ENCODE results near the gene GYPC. TPM values are rescaled to one million over a fixed set of nuclear protein-coding genes. Genes with fewer than 3 reads are reported as not detected.

The GYPC gene
- total RNA-seq, 2 experiments from 2014 or later, result 148 to 157 TPM

DNA sequence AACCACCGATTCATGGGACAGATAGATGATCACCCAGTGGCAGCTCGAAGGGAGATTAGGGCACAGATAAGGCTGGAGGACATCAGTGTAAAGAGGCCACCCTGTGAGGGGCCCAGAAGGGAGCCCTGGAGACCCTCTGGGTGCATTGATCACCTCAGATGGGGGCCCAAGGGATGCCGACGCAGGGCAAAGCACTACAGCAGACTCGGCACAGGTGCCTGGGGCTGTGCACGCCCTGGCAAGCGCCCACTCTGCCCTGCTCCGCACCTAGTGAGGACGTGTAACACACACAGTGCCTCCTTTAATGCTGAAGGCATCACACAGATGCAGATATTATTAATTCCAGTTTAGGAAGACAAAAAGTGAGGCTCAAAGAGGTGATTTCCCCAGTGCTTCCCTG is 9.5 kb downstream of the GYPC start:
- intact Hi-C loops (cut with DNase I, micrococcal nuclease), result no loop called here
- Histone ChIP-seq H3K4me1 (ENCODE audit: insufficient read depth, low read length) (peaks cover 78% of the 10 kb centered on the region), H3K9me3 (ENCODE audit: control insufficient read depth in 1 of 2, insufficient read depth in 1 of 2, low read length in 2 of 2) (no peaks in the 10 kb centered on the region), H3K27ac (ENCODE audit: low read depth in 1 of 2, low read length in 2 of 2) (peak overlapping the region in 1 of 2 donors; percentile 67), H3K27me3 (ENCODE audit: control insufficient read depth in 1 of 2, insufficient read depth in 2 of 2, low read length in 2 of 2) (no peaks in the 10 kb centered on the region), H3K36me3 (ENCODE audit: insufficient read depth, low read length) (peaks cover 25% of the 10 kb centered on the region), H3K4me3 (ENCODE audit: low read length) (no peak overlapping the region)
- H3K27ac Mint-ChIP-seq, result peak overlapping the region; percentile 98
- H3K4me1 Mint-ChIP-seq (ENCODE audit: low read depth), result peaks cover 96% of the 10 kb centered on the region
- CTCF ChIA-PET, result no interaction called here
- no peaks in the 10 kb centered on the region for H3K9me3 Mint-ChIP-seq
- DNase-seq, result no peak
- TF ChIP-seq, protein P1, sequence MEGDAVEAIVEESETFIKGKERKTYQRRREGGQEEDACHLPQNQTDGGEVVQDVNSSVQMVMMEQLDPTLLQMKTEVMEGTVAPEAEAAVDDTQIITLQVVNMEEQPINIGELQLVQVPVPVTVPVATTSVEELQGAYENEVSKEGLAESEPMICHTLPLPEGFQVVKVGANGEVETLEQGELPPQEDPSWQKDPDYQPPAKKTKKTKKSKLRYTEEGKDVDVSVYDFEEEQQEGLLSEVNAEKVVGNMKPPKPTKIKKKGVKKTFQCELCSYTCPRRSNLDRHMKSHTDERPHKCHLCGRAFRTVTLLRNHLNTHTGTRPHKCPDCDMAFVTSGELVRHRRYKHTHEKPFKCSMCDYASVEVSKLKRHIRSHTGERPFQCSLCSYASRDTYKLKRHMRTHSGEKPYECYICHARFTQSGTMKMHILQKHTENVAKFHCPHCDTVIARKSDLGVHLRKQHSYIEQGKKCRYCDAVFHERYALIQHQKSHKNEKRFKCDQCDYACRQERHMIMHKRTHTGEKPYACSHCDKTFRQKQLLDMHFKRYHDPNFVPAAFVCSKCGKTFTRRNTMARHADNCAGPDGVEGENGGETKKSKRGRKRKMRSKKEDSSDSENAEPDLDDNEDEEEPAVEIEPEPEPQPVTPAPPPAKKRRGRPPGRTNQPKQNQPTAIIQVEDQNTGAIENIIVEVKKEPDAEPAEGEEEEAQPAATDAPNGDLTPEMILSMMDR (IDR thresholded peaks at IDR 0.05), result no peak
- peaks cover 74% of the 10 kb centered on the region for H3K36me3 Mint-ChIP-seq (ENCODE audit: low read depth)
- no peaks in the 10 kb centered on the region for H3K27me3 Mint-ChIP-seq
- H3K4me3 Mint-ChIP-seq, result no peak overlapping the region
- no peak for ATAC-seq (ENCODE audit: poor library complexity)
- POLR2A ChIA-PET, result no interaction called here

DNA sequence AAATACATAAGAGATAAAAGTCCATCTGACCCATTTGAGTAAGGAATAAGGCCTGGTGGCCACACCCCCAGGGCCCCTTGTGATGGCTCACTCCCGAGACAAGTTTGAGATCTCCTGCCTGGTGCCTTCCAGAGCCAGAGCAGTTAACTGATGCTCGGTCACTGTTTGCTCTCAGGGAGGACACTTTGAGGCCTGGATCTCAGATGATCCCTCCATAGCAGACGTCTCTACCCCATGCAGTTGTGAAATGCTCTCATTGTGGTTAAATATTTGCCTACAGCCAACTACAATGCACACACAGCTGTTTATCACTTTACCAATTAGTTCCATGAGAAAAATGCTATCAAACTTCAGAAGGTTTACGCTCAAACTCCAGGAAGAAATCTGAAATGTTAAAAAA is 12.3 kb downstream of the GYPC start:
- TF ChIP-seq, protein P1 (IDR thresholded peaks at IDR 0.05), result no peak
- DNase-seq (no peak), ATAC-seq (ENCODE audit: poor library complexity) (no peak)
- CTCF ChIA-PET, result no interaction called here
- peak overlapping the region; percentile 54 for H3K27ac Mint-ChIP-seq
- Histone ChIP-seq H3K9me3 (ENCODE audit: control insufficient read depth in 1 of 2, insufficient read depth in 1 of 2, low read length in 2 of 2) (no peaks in the 10 kb centered on the region), H3K36me3 (ENCODE audit: insufficient read depth, low read length) (peaks cover 36% of the 10 kb centered on the region), H3K27ac (ENCODE audit: low read depth in 1 of 2, low read length in 2 of 2) (no peak overlapping the region), H3K4me1 (ENCODE audit: insufficient read depth, low read length) (peaks cover 73% of the 10 kb centered on the region), H3K27me3 (ENCODE audit: control insufficient read depth in 1 of 2, insufficient read depth in 2 of 2, low read length in 2 of 2) (no peaks in the 10 kb centered on the region), H3K4me3 (ENCODE audit: low read length) (no peak overlapping the region)
- H3K4me1 Mint-ChIP-seq (ENCODE audit: low read depth), result peaks cover 86% of the 10 kb centered on the region
- POLR2A ChIA-PET, result no interaction called here
- intact Hi-C loops (cut with DNase I, micrococcal nuclease), result no loop called here
- H3K9me3 Mint-ChIP-seq, result no peaks in the 10 kb centered on the region
- no peaks in the 10 kb centered on the region for H3K27me3 Mint-ChIP-seq
- H3K36me3 Mint-ChIP-seq (ENCODE audit: low read depth), result peaks cover 87% of the 10 kb centered on the region
- no peak overlapping the region for H3K4me3 Mint-ChIP-seq

DNA sequence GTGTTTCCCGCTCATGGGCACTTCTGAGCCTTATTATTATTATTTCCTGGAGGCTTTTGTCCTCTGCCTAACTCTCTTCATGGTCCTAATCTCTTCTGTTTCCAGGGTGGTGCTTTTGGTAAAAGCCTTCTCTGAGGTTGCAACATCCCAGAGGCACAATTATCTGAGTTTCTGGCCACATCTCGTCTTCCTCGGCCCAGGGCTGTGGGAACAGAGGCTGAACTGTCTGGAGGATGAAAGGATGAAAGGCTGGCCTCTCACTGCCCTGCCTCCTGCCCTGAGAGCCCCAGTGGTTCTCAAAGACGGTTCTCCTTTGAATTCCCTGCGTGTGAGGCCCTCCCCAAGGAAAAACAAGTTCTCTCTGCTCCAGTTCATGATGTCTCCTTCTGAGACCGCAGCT is 13.8 kb downstream of the GYPC start:
- H3K27me3 ChIP-seq (ENCODE audit: control insufficient read depth in 1 of 2, insufficient read depth in 2 of 2, low read length in 2 of 2), result no peaks in the 10 kb centered on the region
- ATAC-seq (ENCODE audit: poor library complexity) (no peak), DNase-seq (no peak)
- intact Hi-C loops (cut with DNase I, micrococcal nuclease), result no loop called here
- H3K4me3 ChIP-seq (ENCODE audit: low read length), result no peak overlapping the region
- Mint-ChIP-seq H3K27ac (no peak overlapping the region), H3K36me3 (ENCODE audit: low read depth) (peaks cover 92% of the 10 kb centered on the region), H3K27me3 (no peaks in the 10 kb centered on the region), H3K4me3 (no peak overlapping the region), H3K4me1 (ENCODE audit: low read depth) (peaks cover 75% of the 10 kb centered on the region), H3K9me3 (no peaks in the 10 kb centered on the region)
- POLR2A ChIA-PET, result no interaction called here
- H3K27ac ChIP-seq (ENCODE audit: low read depth in 1 of 2, low read length in 2 of 2), result no peak overlapping the region
- peaks cover 50% of the 10 kb centered on the region for H3K36me3 ChIP-seq (ENCODE audit: insufficient read depth, low read length)
- peaks cover 58% of the 10 kb centered on the region for H3K4me1 ChIP-seq (ENCODE audit: insufficient read depth, low read length)
- CTCF ChIA-PET, result no interaction called here
- H3K9me3 ChIP-seq (ENCODE audit: control insufficient read depth in 1 of 2, insufficient read depth in 1 of 2, low read length in 2 of 2), result peaks cover 0 to 8% of the 10 kb centered on the region in 2 experiments
- TF ChIP-seq, protein P1 (IDR thresholded peaks at IDR 0.05), result no peak

All from CD4-positive, alpha-beta T cell (primary cell).